Subcutaneous adipose tissue (tissue), 4 donors: Measurements from ENCODE around the gene FAM110D. TPM values are rescaled to one million over a fixed set of nuclear protein-coding genes. Genes with fewer than 3 reads are reported as not detected.

Experiments
- CTCF ChIP-seq: fragments of 450-650 bp; IDR thresholded peaks from one replicate; pipeline ENCODE4 v1.5.1; 2016; ENCODE audit warnings: low read depth, mild to moderate bottlenecking, control low read depth, antibody characterized with exemption, moderate library complexity
- total RNA-seq, 4 donors: library from RNA; depleted of rRNA; stranded (reverse); fragments of >200 nt; gene quantifications; one replicate each; pipeline ENCODE4 v1.1.0, GENCODE V29; 2016

FAM110D gene
- total RNA-seq, 4 donors from 2014 or later = 0.98 to 11.0 (median 5.5) TPM

- TF ChIP-seq CTCF = no peak
These were observed 4.1 kb upstream of the FAM110D start for GRCh38 chr1:26154750-26155149.

GRCh38 chr1:26155370-26156284 lies 3.3 kb upstream of the FAM110D start:
- TF ChIP-seq CTCF = no peak

GRCh38 chr1:26156285-26157038 lies 2.4 kb upstream of the FAM110D start:
- no peak for TF ChIP-seq CTCF

- no peak for TF ChIP-seq CTCF
These were observed 490 bp upstream of the FAM110D start for GRCh38 chr1:26158271-26158907.

- TF ChIP-seq CTCF = no peak
These were observed 812 bp downstream of the FAM110D start for GRCh38 chr1:26159743-26160039.

GRCh38 chr1:26160527-26161414 lies 1.9 kb downstream of the FAM110D start:
- no peak for TF ChIP-seq CTCF
